ENCODE measurements around the gene KCNK1.
"Not testable (repeated sequence)": the region's sequence is repeated elsewhere in the genome, so short reads cannot be mapped to it uniquely, and the experiment has no call there.

The KCNK1 gene

DNA sequence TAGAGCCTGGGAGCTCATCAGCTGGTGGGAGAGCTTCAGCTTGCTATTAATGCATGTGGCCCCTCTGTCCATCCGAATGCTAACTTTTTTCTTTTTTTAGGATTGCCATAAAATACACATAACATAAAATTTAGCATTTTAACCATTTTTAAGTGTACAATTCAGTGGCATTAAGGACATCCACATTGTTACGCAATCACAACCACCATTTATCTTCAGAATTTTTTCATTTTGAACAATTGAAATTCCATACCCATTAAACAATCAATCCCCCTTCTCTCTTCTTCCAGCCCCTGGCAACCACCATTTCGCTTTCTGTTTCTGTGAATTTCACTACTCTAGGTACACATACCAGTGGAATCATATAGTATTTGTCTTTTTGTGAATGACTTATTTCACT, 4.9 kb upstream of the KCNK1 start:
- no peak for DNase-seq

DNA sequence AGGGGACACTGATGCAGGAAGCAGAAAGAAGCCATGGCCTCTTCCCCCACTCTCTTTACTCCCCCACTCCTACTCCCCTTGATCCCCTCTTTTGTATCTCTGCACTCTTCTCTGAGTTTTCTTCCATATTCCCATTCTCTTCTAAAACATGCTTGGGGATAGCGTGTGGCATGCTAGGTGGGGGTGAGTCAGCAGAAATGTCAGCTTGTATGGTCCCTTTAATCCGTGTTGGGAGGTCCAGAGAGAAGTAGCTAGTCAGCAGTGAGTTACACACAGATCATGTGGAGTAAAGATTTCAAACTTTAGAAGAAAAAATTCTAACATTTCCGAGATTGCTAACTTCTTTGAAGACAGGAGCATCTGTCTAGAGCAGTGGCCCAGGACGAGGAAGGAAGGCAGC, 4.0 kb upstream of the KCNK1 start:
- no peak for DNase-seq

DNA sequence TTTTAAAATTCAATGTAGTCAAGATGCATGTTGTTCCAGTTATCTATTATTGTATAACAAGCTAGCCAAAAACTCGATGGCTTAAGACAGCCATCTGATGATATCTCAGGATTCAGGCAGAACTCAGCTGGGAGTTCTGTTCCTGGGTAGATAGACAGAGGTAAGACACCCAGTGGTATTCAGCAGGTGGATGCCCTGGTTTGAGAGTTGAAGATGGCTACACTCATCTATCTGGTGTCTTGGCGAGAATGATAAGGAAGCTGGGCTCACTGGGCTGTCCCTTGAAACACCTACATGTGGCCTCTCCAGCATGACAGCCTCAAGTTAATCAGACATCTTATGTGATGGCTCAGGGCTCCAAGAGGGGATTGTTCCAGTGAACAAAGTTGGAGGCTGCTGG, 3.3 kb upstream of the KCNK1 start:
- no peak for DNase-seq

DNA sequence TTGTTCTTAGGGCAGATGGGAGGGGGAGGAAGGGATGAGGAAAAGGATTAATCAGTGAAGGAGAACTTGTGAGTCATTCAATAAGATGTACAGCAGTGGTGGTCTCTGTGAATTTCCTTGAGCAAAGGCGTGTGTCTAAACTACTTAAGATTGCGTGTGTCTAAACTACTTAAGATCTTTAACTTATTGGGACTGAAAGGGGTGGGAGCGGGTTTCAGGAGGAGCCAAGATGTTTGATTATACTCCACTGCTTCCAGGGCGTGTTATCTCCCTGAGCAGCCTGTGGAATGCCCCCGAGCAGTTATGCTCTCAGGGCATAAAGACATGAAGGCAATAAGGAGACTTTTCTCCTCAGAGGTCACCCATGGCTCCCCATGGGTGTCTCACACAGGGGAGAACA, 2.5 kb upstream of the KCNK1 start:
- DNase-seq: not testable (repeated sequence)

DNA sequence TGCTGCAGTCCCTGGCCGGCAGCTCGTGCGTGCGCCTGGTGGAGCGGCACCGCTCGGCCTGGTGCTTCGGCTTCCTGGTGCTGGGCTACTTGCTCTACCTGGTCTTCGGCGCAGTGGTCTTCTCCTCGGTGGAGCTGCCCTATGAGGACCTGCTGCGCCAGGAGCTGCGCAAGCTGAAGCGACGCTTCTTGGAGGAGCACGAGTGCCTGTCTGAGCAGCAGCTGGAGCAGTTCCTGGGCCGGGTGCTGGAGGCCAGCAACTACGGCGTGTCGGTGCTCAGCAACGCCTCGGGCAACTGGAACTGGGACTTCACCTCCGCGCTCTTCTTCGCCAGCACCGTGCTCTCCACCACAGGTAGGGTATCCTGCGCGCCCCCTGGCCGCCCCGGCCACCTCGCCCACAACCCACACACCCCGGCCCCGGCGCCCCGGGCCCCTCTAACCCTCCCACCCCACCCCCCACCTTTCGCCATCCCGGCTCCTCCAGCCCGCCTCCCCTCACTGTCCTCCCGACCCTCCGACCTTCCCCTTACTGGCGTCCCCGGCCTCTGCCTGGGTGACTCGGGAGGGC, 352 bp downstream of the KCNK1 start:
- DNase-seq: peak; percentile 11 to 41

DNA sequence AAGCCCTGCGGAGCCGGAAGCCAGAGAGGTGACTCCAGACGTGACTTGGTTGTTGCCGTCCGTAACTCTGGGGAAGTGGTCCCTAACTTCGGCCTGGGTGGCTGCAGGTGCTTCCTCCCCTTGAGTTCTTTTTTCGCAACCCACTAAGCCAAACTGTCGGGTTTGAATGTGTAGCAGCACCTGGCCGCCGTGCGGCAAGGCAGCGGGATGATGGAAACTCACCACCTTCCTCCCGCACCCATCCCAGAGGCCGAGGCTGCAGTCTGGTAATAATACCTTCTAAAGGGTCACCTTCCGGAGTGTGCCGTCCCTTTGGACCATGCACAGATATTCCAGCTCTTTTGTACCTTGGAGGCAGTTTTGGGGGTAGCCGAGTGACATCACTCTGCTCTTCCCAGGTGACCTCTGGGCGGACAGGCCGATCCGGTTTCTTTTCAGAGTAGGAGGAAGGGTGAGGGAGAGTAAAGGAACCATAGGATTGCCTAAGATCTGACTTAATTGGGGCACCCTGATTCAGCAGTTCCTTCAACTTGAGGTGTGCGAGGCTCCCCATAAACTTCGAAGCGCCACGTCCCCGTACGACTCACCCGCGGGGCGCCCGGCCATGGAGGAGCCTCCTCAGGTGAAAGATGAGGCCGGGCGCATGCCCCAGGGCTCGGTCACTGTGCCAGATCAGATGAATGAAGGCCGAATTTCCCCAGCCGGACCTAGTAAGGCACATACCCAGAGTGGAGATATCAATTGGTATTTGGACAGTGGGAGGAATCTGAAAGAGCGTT, 1.0 kb downstream of the KCNK1 start:
- DNase-seq: no peak

DNA sequence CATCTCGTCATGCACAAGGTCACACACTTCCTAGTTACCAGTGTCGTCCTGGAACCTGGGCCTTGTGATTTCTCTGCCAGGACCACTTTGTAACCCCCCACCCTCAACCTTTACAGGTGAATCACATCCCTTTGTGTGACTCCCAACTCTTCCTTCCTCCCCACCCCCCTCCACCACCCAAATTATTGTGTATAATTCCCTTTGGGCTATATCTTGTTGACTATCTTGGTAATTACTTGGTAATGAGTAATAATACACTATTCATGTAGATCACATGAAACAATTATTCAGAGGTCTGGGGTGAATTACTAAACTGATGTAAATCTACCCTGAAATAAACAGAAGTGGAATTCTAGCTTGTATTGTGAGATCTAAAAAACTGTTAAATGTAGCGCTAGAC, 1.7 kb downstream of the KCNK1 start:
- DNase-seq: no peak

DNA sequence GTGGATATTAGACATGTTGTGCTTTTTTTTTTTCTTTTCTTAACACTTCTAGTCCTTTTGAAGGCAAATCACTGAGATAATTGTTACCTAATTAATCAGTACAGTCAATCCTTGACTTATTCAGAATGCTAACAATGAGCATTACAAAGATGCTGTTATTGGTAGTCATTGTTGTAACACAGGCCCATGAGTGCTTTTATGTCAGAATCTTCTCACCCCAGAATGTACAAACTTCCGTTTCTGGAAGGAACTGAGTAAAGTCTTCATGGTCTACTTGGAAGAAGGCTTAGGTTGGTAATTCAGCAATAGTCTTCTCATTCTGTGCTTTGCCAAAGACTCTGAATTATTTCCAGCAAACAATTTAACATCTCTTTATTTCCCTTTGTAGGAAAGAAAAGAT, 3.1 kb downstream of the KCNK1 start:
- DNase-seq: no peak

DNA sequence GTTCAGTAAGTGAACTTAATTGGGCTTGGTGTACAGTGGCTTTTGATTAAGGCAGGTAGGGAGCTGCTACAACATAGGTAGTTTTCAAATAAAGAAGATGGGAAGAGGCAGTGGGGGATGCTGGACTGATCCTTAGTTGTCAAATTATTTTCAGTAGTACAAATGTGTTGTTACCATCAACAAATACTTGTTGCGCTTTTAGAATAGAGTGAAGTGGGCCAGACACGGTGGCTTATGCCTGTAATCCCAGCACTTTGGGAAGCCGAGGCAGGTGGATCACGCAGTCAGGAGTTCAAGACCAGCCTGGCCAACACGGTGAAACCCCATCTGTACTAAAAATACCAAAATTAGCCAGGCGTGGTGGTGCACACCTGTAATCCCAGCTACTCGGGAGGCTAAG, 5.5 kb downstream of the KCNK1 start:
- not testable (repeated sequence) for DNase-seq

DNA sequence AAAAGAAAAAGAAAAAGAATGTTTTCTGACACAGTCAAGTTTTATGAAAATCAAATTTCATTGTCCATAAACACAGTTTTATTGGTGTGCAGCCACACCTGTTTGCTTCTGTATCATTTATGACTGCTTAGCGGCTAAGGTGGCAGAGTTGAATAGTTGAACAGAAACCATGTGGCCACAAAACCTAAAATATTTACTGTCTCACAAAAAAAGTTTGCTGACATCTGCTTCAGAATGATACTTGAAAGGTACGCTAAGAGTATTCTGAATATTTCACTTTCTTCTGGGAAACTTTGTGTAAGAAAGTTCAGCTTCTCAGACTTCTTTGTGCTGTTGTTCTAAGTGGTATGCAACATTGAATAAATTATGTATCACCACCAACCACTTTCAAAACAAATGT, 6.2 kb downstream of the KCNK1 start:
- DNase-seq: no peak

DNA sequence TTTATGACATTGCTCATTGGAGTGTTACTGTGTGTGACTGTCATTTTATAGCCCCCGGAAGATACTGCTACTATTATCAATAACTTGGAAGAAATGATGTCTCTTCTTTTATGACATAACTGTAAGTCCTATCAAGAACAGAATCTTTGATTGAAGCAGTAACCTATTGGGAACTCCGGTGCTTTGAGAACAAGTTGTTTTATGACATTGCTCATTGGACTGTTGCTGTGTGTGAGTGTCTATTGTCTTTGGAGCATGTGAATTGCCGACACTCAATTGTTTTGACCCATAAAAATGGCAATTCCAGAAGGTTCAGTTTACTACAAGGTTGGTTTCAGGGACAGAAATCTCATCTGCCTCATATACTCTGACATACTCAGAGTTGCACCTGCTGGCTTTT, 8.0 kb downstream of the KCNK1 start:
- DNase-seq: no peak

DNA sequence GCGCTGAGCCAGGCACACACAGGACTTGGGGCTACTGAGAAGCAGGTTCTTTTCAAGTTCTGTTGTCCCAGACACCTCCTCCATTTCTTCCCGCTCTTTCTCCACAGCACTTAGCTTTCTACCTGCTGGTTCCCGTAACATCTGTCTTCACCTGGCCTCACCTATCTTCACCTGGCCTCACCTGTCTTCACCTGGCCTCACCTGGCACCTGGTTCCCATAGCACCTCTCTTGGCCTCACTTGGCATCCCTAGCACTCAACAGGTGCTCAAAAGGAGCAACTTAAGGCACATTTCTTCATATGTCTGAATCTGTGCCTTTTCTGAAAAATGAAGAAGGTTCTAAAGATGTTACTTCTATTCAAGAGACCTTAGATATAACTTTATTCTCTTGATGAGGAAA, 10.4 kb downstream of the KCNK1 start:
- DNase-seq: no peak

DNA sequence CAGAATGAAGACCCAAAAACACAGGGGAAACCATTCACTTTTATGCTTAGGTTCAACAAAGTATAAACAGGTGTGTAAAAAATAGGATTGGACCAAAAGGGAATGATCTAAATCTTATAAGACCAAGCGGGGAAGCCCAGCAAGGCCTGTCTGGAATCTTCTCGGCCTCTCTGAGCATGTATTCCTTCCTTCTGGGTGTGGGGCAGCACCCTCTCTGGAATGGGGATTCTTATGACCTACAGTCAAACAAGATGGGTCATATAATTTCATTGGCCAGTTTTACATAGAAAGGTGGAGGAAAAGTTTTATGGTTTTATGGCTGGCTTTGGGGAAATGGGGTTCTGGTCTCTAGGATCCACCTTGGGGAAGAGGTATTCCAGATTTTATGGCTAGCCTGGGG, 11.2 kb downstream of the KCNK1 start:
- no peak for DNase-seq

DNA sequence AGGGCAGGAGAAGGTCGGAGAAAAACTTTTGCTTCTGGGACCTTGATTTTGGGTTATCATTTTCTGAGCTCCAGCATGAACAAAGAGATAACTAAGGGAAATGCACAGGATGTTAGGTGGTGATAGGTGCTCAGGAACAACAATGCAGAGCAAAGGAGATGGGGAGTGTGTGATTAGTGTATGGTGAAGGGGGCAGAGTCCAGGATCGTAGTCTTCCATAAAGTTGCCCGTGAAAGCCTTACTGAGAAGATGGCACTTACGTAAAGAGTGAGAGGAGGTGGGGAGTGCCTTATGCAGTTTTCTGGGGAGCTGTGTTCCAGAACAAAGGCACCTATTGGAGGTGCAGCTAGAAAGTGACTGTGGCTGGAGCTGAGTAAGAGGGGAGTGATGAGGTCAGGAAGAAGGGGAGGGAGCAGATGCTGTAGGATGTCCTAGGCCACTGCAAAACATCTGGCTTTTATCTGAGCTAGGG, 11.6 kb downstream of the KCNK1 start:
- DNase-seq: no peak

DNA sequence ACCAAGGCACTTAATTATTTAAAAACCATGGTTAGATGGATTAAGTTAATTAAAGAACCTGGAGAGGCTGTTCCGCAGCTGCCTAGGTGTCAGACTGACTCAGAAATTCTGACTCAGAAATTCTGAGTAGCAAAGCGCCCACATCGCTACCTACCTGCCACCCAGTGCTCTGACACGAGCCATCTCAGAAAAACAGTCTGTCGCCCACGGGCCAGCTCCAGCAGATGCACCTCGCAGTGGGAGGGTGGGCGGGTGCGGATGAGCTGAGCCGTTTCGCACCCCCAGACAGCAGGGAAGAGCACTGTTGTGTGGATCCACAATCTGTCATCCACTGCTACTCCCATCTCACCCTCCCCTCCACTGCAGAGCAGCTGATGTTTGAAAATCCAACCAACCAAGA, 13.5 kb downstream of the KCNK1 start:
- DNase-seq: peak; percentile 43 to 87

DNA sequence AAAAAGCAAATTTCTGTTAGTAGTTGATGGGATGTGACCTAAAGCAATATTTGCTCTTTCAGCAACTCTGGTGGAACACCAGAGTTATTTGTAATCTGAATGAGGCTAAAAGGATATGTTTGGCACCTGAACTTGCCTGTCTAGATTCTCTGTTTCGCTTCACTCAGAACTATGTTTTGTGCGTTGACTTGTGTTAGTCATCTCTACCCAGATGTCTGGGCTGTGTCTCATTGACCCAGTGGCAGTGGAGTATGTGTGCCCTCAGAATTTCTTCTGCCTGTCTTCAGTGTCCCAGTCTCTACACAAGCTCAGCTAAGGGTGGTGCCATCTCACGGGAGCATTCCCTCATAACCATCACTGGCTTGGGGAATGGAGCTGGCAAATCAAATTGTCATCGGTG, 13.9 kb downstream of the KCNK1 start:
- DNase-seq: no peak

DNA sequence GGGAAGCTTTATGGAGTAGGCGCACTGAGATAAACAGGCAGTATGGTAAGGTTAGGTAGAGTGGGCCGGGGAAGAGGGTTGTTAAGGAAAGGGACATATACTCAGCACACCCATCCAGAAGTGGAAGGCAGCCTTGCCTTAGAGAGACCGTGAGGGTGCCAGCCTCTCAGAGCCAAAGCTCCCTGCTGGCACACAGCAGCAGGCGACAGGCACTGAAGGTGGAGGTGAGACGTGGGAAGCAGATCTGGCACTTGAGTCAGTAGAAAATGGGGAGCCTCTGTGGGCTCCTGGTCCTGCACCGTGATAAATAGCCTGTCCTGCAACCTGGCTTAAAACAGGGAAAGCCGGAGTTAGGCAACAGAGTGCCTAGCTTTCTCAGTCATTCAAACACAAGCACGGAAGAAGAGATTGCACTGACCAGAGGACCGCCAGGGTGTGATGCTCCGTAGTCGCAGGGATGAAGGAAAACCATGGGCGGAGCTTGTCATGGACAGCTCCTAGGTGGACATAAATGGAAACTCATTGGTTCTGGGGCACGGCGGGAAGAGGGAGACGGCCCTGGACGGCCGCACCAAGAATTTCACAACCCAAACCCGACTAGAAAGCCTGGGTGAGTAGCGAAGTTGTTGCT, 15.5 kb downstream of the KCNK1 start:
- no peak for DNase-seq

DNA sequence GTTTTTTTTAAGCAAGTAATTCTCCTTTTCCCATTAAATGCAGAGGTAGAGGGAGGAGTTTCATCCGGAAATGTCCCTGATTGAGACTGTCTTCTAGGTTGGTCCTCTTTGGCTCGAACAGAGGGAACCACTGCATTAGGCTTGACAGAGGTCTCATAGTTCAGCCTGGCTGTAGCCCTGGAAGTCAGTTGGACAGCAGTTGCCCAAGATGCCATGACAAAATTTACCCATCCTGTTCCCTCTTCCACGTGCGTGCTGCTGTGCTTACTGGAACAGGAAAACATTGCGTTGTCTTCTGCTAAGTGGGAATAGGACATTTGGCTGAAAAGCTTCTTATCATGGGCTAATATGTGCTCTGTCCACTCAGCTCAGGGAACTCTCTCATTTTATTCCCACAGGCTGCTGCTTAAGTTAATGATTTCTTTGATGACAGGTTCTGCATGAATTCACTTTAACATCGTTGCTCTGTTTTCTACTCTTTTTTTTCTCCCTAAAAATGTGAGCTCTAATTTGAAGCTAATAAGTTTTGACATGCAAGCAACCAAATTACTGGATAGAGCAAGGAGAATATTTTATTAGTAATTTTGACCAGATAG, 18.0 kb downstream of the KCNK1 start:
- no peak for DNase-seq

DNA sequence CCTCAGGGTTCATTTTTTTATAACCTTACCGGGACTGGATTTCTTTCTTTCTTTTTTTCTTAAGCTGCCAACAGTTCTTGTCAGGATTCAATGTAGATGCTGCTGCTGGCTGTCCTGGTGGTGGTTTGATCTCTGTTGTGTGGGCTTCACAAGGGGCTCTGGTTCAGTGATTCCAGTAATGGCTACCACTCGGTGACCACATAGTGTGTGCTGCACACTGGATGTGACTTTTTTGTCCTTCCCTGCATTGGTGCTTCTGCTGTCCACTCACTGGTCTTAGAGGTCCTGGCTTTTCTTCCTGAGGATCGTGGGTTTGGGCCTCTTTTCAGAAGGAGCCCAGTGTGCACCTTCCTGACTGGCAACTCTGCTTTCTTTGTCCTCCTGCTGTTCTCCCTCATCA, 18.5 kb downstream of the KCNK1 start:
- no peak for DNase-seq

DNA sequence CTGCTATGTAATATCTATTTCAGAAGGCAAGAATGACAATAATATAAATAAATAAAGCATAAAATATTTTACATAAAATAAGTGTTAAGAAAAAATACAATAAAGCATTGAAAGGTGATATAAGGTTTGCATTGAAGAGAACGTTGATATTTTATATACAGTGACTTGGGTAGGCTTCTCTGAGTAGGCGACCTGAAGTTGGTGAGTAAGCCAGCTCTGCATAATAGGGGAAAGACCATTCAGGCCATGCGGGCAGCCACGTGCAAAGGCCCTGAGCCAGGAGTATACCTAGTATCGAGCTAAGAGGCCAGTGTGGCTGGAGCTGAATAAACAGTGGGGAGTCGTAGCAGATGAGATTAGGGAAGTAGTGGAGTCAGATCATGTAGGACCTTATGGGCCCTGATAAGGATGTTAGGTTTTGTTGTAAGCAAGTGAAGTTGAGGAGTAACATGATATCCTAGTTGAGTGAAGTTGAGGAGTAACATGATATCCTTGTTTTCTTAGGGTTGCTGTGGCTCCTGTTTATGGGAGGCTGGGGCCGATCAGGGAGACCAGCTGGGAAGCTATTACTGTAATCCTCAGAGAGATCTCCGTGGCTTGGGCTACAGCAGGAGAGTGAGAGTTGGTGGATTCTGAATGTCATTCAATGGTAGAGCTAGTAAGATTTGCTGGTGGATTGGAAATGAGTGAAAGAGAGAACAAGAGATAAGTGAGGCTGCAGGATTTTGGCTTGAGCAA, 22.0 kb downstream of the KCNK1 start:
- peak; percentile 95 to 98 for DNase-seq

DNA sequence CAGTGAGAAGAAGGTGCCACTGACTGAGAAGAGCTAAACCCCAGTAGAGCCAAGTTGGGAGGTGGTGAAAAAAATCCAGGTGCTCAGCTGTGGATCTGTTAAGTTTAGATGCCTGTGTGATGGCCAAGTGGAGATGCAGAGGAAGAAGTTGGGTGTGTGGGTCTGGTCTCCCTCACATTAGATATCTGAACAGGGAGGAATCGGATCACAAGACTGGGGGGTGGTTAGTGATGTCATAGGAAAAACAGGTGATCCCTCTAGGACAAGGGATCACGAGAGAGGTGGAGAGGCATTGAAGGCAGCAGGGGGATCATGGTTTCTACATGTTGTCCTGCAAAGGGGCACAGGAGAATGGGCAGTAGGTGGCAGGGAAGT, 22.6 kb downstream of the KCNK1 start:
- no peak for DNase-seq

DNA sequence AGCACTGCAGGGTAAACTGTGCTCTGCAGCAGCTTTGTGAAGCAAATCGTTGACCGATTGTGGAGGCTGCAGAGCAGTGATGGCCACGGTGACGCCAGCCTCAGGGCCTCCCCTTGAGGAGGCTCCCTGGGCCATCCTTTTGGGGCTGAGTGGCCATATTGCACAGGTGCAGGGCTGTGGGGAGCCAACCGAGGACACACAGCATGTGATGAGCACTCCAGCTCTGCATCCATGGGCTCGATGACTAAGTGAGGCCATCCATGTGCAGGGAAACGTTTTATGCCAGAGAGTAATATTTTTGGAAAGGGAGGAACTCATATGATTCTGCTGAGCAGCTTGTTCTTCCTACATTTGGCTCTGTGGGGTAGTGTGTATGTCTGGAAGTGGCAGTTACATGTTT, 24.6 kb downstream of the KCNK1 start:
- no peak for DNase-seq

DNA sequence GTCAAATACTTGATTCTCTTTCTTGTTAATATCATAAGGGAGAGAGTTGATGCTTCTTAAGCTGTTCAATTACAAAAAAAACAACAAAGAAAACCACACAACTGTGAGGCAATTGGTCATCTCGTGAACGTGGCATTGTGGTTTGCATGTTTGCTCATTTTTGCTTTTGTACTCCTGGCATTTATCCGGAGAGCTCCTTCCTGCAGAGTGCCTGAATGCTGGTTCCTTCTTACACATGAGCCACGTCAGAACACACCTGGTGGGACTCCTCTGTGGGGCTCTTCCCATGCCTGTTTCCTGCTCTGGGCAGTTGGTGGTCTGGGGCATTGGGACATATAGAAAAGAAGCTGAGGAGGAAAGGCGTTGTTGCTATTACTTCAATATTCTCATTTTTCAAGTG, 25.7 kb downstream of the KCNK1 start:
- no peak for DNase-seq
